GM18873 (cell line): ENCODE measurements around the gene TP63.
"Not testable (repeated sequence)": the region's sequence is repeated elsewhere in the genome, so short reads cannot be mapped to it uniquely, and the experiment has no call there.

Experiments
- ATAC-seq: cut with Tn5 transposase; IDR thresholded peaks from one replicate; pipeline ENCODE4 v1.9.1; 2021; ENCODE audit warnings: mild to moderate bottlenecking, moderate library complexity, moderate number of reproducible peaks; ENCODE audit not compliant: unreplicated experiment, low FRiP score

TP63 gene

GRCh38 chr3:189631373-189631408, at the start of gene TP63:
Gene TP63 (plus strand): TSS chr3:189631389. CDS start chr3:189631516, 127 bp downstream.
- ATAC-seq = no peak

- no peak for ATAC-seq
Observed at GRCh38 chr3:189582179-189582578, 49.0 kb upstream of the TP63 start.

GRCh38 chr3:189584645-189585044, 46.5 kb upstream of the TP63 start:
- ATAC-seq = no peak

GRCh38 chr3:189586941-189587663, 44.1 kb upstream of the TP63 start:
- ATAC-seq = no peak

- no peak for ATAC-seq
Observed at GRCh38 chr3:189587664-189588040, 43.5 kb upstream of the TP63 start.

GRCh38 chr3:189588070-189588469, 43.1 kb upstream of the TP63 start:
- ATAC-seq = no peak

- ATAC-seq = no peak
Observed at GRCh38 chr3:189588475-189589178, 42.6 kb upstream of the TP63 start.

- ATAC-seq = no peak
Observed at GRCh38 chr3:189589179-189589569, 42.0 kb upstream of the TP63 start.

GRCh38 chr3:189590223-189590622, 41.0 kb upstream of the TP63 start:
- ATAC-seq = no peak

GRCh38 chr3:189593581-189593980, 37.6 kb upstream of the TP63 start:
- ATAC-seq = no peak

- not testable (repeated sequence) for ATAC-seq
Observed at GRCh38 chr3:189596078-189596979, 34.9 kb upstream of the TP63 start.

GRCh38 chr3:189597918-189598317, 33.3 kb upstream of the TP63 start:
- ATAC-seq = no peak

GRCh38 chr3:189598530-189599225, 32.5 kb upstream of the TP63 start:
- ATAC-seq = no peak

- no peak for ATAC-seq
Observed at GRCh38 chr3:189602471-189602870, 28.7 kb upstream of the TP63 start.

GRCh38 chr3:189605717-189606116, 25.5 kb upstream of the TP63 start:
- no peak for ATAC-seq

- ATAC-seq = no peak
Observed at GRCh38 chr3:189606774-189607173, 24.4 kb upstream of the TP63 start.

- not testable (repeated sequence) for ATAC-seq
Observed at GRCh38 chr3:189612641-189613040, 18.5 kb upstream of the TP63 start.

- no peak for ATAC-seq
Observed at GRCh38 chr3:189613122-189613521, 18.1 kb upstream of the TP63 start.

GRCh38 chr3:189621948-189622603, 9.1 kb upstream of the TP63 start:
- no peak for ATAC-seq

- ATAC-seq = no peak
Observed at GRCh38 chr3:189622629-189623028, 8.6 kb upstream of the TP63 start.

GRCh38 chr3:189624130-189624529, 7.1 kb upstream of the TP63 start:
- ATAC-seq = no peak
